HepG2 (cell line): ENCODE measurements around the gene SPX. TPM values are rescaled to one million over a fixed set of nuclear protein-coding genes. Genes with fewer than 3 reads are reported as not detected.

Experiments used
- AFF4 ChIP-seq: sonication (generic); formaldehyde crosslinking; IDR thresholded peaks from 2 replicates; pipeline ENCODE4 v1.4.0; 2020; ENCODE audit warnings: missing genetic modification reagents
- ATF2 ChIP-seq: sonication (generic); formaldehyde crosslinking; IDR thresholded peaks from 2 replicates; pipeline ENCODE4 v1.4.0; 2020; ENCODE audit warnings: missing genetic modification reagents
- CENPT ChIP-seq: sonication (generic); formaldehyde crosslinking; IDR thresholded peaks from 2 replicates; pipeline ENCODE4 v1.8.0; 2022; ENCODE audit warnings: low read depth, mild to moderate bottlenecking, moderate library complexity, missing genetic modification reagents
- CENPX ChIP-seq: sonication (generic); formaldehyde crosslinking; IDR thresholded peaks from 2 replicates; pipeline ENCODE4 v1.9.0; 2021; ENCODE audit warnings: mild to moderate bottlenecking, missing genetic modification reagents, moderate library complexity
- IKZF5 ChIP-seq: IDR thresholded peaks from 2 replicates; pipeline ENCODE4 v1.6.1; 2018; ENCODE audit warnings: missing genetic modification reagents, mild to moderate bottlenecking, missing compliant biosample characterization
- KDM1A ChIP-seq: IDR thresholded peaks from 2 replicates; pipeline ENCODE4 v1.6.1; 2016; ENCODE audit warnings: missing compliant biosample characterization
- MIER2 ChIP-seq: IDR thresholded peaks from 2 replicates; pipeline ENCODE4 v1.6.1; 2016; ENCODE audit warnings: missing biosample characterization, missing genetic modification reagents
- MYNN ChIP-seq: sonication (generic); formaldehyde crosslinking; IDR thresholded peaks from 2 replicates; pipeline ENCODE4 v1.4.0; 2020; ENCODE audit warnings: mild to moderate bottlenecking, low read depth, missing genetic modification reagents
- NPAS2 ChIP-seq: sonication (generic); formaldehyde crosslinking; IDR thresholded peaks from 2 replicates; pipeline ENCODE4 v1.8.0; 2022; ENCODE audit warnings: mild to moderate bottlenecking, missing genetic modification reagents, borderline replicate concordance
- NR2F6 ChIP-seq, 2 experiments: IDR thresholded peaks; 2 replicates each; pipeline ENCODE4 v1.6.1; 2016; ENCODE audit warnings: antibody characterized with exemption in 1 of 2, mild to moderate bottlenecking in 1 of 2
- REPIN1 ChIP-seq: sonication (generic); formaldehyde crosslinking; IDR thresholded peaks from 2 replicates; pipeline ENCODE4 v1.8.0; 2022; ENCODE audit warnings: missing genetic modification reagents, low read depth, mild to moderate bottlenecking, borderline replicate concordance
- SNAPC2 ChIP-seq: sonication (generic); formaldehyde crosslinking; IDR thresholded peaks from 2 replicates; pipeline ENCODE4 v1.8.1; 2022; ENCODE audit warnings: mild to moderate bottlenecking, missing genetic modification reagents
- SP140L ChIP-seq: sonication (generic); formaldehyde crosslinking; IDR thresholded peaks from 2 replicates; pipeline ENCODE4 v1.4.0; 2020; ENCODE audit warnings: missing genetic modification reagents, borderline replicate concordance
- ZNF460 ChIP-seq: sonication (generic); formaldehyde crosslinking; IDR thresholded peaks from 2 replicates; pipeline ENCODE4 v1.5.1; 2020; ENCODE audit warnings: missing genetic modification reagents, mild to moderate bottlenecking, borderline replicate concordance
- ZNF614 ChIP-seq: IDR thresholded peaks from 2 replicates; pipeline ENCODE4 v1.6.1; 2018; ENCODE audit warnings: missing biosample characterization, missing genetic modification reagents, inconsistent platforms, borderline replicate concordance
- ZNF639 ChIP-seq: conservative IDR thresholded peaks from 2 replicates; pipeline ENCODE4 v1.6.1; 2018; ENCODE audit warnings: missing genetic modification reagents
- ZNF713 ChIP-seq: sonication (generic); formaldehyde crosslinking; IDR thresholded peaks from 2 replicates; pipeline ENCODE4 v1.4.0; 2020; ENCODE audit warnings: mild to moderate bottlenecking, missing genetic modification reagents
- ZSCAN5A ChIP-seq: sonication (generic); formaldehyde crosslinking; IDR thresholded peaks from 2 replicates; pipeline ENCODE4 v1.8.0; 2022; ENCODE audit warnings: mild to moderate bottlenecking, missing genetic modification reagents, borderline replicate concordance
- polyA plus RNA-seq, 8 experiments: library from polyadenylated mRNA; depleted of rRNA in 3 of 8; stranded (reverse) in 7 of 8; unstranded in 1 of 8; fragments of >200 nt; fragmentation: Illumina TruSeq in 4 of 8; extraction: Trizol in 4 of 8; gene quantifications; 2 replicates each; pipeline versions ENCODE4 v1.2.1 to v1.2.3, GENCODE V29; 2011 to 2016; ENCODE audit warnings: low read depth in 4 of 8, missing spikeins in 1 of 8, mixed read lengths in 1 of 8; ENCODE audit not compliant: insufficient read depth in 1 of 8
- total RNA-seq, 5 experiments: library from RNA; depleted of rRNA; stranded (reverse); fragments of >200 nt; fragmentation: Illumina TruSeq; extraction: Trizol; gene quantifications; 2 replicates each; pipeline ENCODE4 v1.2.3, GENCODE V29; 2016; ENCODE audit warnings: low read depth in 1 of 5

Gene SPX
- total and polyA plus RNA-seq, 2 of the 13 experiments (the other 11 are each of a cell fraction or from before 2014, with no cell fraction given) = 0.07 to 0.16 TPM

- TF ChIP-seq KDM1A (CRISPR knock-in tag) = no peak
- TF ChIP-seq SP140L (CRISPR knock-in tag) = no peak
- TF ChIP-seq ZNF639 = no peak
- no peak for TF ChIP-seq ZNF713 (CRISPR knock-in tag)
- TF ChIP-seq NPAS2 (CRISPR knock-in tag) = no peak
- peak; percentile 47; the same call in 1 of the 2 replicates for TF ChIP-seq REPIN1 (CRISPR knock-in tag)
- TF ChIP-seq CENPT = no peak
- TF ChIP-seq ZSCAN5A = no peak
- peak; percentile 58; the same call in 1 of the 2 replicates for TF ChIP-seq ATF2 (CRISPR knock-in tag)
- no peak for TF ChIP-seq IKZF5 (CRISPR knock-in tag)
- no peak for TF ChIP-seq MIER2 (CRISPR knock-in tag)
- TF ChIP-seq MYNN (CRISPR knock-in tag) = no peak
- TF ChIP-seq ZNF614 (CRISPR knock-in tag) = no peak
- TF ChIP-seq SNAPC2 (CRISPR knock-in tag) = 0 out of 2 replicates have a peak, but pooled peaks have one; percentile 49
- no peak for TF ChIP-seq ZNF460 (CRISPR knock-in tag)
- TF ChIP-seq CENPX (CRISPR knock-in tag) = no peak
- no peak for TF ChIP-seq NR2F6 (IDR thresholded peaks at IDR 0.05)
- no peak for TF ChIP-seq NR2F6 (CRISPR knock-in tag; IDR thresholded peaks at IDR 0.05)
- no peak for TF ChIP-seq AFF4 (CRISPR knock-in tag)
Observed at GRCh38 chr12:21501258-21502163, 24.6 kb upstream of the SPX start, which contains the start of the genes GOLT1B and RECQL (continued).
